ENCODE measurements around the gene TMEM258. TPM values are rescaled to one million over a fixed set of nuclear protein-coding genes. Genes with fewer than 3 reads are reported as not detected.
A peak's percentile ranks its signal among the peaks of the same experiment; 100 is the strongest.

Gene TMEM258
- total and polyA plus RNA-seq, 2 experiments from 2014 or later, result 71.3 to 519 TPM

DNA sequence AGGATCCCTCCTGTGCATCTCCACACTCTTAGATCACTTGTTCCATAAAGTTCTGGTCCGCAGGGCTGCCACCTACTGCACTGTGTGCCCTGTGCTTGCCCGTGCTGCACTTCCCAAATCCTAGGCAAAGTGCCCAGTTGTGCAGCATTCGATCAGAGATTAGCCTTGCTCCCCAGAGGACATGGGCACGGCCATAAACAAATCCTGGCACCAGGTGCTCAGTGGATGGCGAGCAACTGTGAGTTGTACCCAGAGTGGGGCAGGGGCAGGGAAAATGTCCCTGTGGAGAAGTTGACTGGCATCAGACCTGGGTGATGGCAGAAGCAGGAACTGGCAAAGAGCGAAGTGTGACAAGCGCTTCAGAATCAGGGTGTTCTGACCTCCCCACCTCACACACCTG, 40.4 kb upstream of the TMEM258 start:
- Histone ChIP-seq H3K4me3 (no peak overlapping the region), H4K20me1 (replicated peaks; ENCODE audit: insufficient read depth) (peaks cover 50% of the 10 kb centered on the region), H3K4me1 (ENCODE audit: insufficient read depth) (peaks cover 64% of the 10 kb centered on the region), H2AFZ (no peak overlapping the region), H3K79me2 (replicated peaks; ENCODE audit: insufficient read depth) (peaks cover 93% of the 10 kb centered on the region), H3K36me3 (ENCODE audit: insufficient read depth) (peaks cover 4% of the 10 kb centered on the region; the same call in 1 of the 2 replicates), H3K27me3 (ENCODE audit: insufficient read depth) (no peaks in the 10 kb centered on the region), H3K27ac (ENCODE audit: low read depth) (peak overlapping the region; percentile 97), H3K4me2 (peak overlapping the region; percentile 100), H3F3A (replicated peaks; ENCODE audit: low read depth) (peaks cover 44% of the 10 kb centered on the region), H3K9me2 (ENCODE audit: insufficient read depth) (no peaks in the 10 kb centered on the region)
- H3K4me1 Mint-ChIP-seq, result peaks cover 66% of the 10 kb centered on the region
- no peak for TF ChIP-seq EZH2phosphoT487 (IDR thresholded peaks at IDR 0.05; ENCODE audit: unreplicated experiment)
- no peak for TF ChIP-seq JUNB (IDR thresholded peaks at IDR 0.05; ENCODE audit: unreplicated experiment)
- no peak for TF ChIP-seq ZNF114 (CRISPR knock-in tag; IDR thresholded peaks at IDR 0.05)
- no peak for TF ChIP-seq CREB1 (CRISPR knock-in tag; IDR thresholded peaks at IDR 0.05; ENCODE audit: low read depth)
- peak overlapping the region; percentile 53; the same call in 2 of the 3 replicates for H3K4me3 Mint-ChIP-seq
- ATAC-seq, result no peak
- H3K27me3 Mint-ChIP-seq (ENCODE audit: insufficient read depth, low read depth, poor library complexity), result peaks cover 19% of the 10 kb centered on the region
- peaks cover 42% of the 10 kb centered on the region for H3K36me3 Mint-ChIP-seq (ENCODE audit: low read depth)
- peak overlapping the region; percentile 96 for H3K27ac Mint-ChIP-seq
- DNase-seq (ENCODE audit: low spot score), result no peak
- H3K9me3 Mint-ChIP-seq, result no peaks in the 10 kb centered on the region

DNA sequence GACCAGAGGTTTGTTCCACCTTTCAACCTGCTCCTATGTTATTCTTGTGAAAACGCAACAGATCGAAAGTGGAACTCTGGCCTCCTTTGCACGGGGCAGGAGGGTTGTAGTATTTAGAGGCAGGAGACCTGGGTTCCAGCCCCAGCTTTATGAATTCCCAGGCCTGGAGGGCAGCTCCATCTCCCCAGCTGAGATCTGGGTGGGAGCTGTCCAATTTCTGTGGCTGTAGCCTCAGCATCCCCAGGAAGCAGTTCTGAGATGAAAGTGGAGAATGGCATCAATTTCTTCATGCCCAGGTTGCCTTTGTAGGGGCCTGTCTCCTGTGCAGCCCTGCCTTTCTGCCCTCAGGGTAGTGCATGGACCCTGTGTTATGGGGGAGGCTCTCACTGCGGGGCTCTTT, 39.8 kb upstream of the TMEM258 start:
- ATAC-seq, result no peak
- Mint-ChIP-seq H3K27me3 (ENCODE audit: insufficient read depth, low read depth, poor library complexity) (peaks cover 20% of the 10 kb centered on the region), H3K27ac (peak overlapping the region; percentile 84), H3K4me1 (peaks cover 63% of the 10 kb centered on the region), H3K36me3 (ENCODE audit: low read depth) (peaks cover 37% of the 10 kb centered on the region), H3K4me3 (peak overlapping the region; percentile 60), H3K9me3 (0 out of 3 replicates have a peak, but pooled peaks cover under 1% of the 10 kb centered on the region)
- H3K79me2 ChIP-seq (replicated peaks; ENCODE audit: insufficient read depth), result peaks cover 88% of the 10 kb centered on the region
- peaks cover 50% of the 10 kb centered on the region for H4K20me1 ChIP-seq (replicated peaks; ENCODE audit: insufficient read depth)
- peaks cover 44% of the 10 kb centered on the region for H3F3A ChIP-seq (replicated peaks; ENCODE audit: low read depth)
- peaks cover 2% of the 10 kb centered on the region; the same call in 1 of the 2 replicates for H3K36me3 ChIP-seq (ENCODE audit: insufficient read depth)
- peaks cover 65% of the 10 kb centered on the region for H3K4me1 ChIP-seq (ENCODE audit: insufficient read depth)
- TF ChIP-seq EZH2phosphoT487 (IDR thresholded peaks at IDR 0.05; ENCODE audit: unreplicated experiment) (no peak), ZNF331 (CRISPR knock-in tag; IDR thresholded peaks at IDR 0.05; ENCODE audit: low read depth) (no peak)
- TF ChIP-seq, protein P1, sequence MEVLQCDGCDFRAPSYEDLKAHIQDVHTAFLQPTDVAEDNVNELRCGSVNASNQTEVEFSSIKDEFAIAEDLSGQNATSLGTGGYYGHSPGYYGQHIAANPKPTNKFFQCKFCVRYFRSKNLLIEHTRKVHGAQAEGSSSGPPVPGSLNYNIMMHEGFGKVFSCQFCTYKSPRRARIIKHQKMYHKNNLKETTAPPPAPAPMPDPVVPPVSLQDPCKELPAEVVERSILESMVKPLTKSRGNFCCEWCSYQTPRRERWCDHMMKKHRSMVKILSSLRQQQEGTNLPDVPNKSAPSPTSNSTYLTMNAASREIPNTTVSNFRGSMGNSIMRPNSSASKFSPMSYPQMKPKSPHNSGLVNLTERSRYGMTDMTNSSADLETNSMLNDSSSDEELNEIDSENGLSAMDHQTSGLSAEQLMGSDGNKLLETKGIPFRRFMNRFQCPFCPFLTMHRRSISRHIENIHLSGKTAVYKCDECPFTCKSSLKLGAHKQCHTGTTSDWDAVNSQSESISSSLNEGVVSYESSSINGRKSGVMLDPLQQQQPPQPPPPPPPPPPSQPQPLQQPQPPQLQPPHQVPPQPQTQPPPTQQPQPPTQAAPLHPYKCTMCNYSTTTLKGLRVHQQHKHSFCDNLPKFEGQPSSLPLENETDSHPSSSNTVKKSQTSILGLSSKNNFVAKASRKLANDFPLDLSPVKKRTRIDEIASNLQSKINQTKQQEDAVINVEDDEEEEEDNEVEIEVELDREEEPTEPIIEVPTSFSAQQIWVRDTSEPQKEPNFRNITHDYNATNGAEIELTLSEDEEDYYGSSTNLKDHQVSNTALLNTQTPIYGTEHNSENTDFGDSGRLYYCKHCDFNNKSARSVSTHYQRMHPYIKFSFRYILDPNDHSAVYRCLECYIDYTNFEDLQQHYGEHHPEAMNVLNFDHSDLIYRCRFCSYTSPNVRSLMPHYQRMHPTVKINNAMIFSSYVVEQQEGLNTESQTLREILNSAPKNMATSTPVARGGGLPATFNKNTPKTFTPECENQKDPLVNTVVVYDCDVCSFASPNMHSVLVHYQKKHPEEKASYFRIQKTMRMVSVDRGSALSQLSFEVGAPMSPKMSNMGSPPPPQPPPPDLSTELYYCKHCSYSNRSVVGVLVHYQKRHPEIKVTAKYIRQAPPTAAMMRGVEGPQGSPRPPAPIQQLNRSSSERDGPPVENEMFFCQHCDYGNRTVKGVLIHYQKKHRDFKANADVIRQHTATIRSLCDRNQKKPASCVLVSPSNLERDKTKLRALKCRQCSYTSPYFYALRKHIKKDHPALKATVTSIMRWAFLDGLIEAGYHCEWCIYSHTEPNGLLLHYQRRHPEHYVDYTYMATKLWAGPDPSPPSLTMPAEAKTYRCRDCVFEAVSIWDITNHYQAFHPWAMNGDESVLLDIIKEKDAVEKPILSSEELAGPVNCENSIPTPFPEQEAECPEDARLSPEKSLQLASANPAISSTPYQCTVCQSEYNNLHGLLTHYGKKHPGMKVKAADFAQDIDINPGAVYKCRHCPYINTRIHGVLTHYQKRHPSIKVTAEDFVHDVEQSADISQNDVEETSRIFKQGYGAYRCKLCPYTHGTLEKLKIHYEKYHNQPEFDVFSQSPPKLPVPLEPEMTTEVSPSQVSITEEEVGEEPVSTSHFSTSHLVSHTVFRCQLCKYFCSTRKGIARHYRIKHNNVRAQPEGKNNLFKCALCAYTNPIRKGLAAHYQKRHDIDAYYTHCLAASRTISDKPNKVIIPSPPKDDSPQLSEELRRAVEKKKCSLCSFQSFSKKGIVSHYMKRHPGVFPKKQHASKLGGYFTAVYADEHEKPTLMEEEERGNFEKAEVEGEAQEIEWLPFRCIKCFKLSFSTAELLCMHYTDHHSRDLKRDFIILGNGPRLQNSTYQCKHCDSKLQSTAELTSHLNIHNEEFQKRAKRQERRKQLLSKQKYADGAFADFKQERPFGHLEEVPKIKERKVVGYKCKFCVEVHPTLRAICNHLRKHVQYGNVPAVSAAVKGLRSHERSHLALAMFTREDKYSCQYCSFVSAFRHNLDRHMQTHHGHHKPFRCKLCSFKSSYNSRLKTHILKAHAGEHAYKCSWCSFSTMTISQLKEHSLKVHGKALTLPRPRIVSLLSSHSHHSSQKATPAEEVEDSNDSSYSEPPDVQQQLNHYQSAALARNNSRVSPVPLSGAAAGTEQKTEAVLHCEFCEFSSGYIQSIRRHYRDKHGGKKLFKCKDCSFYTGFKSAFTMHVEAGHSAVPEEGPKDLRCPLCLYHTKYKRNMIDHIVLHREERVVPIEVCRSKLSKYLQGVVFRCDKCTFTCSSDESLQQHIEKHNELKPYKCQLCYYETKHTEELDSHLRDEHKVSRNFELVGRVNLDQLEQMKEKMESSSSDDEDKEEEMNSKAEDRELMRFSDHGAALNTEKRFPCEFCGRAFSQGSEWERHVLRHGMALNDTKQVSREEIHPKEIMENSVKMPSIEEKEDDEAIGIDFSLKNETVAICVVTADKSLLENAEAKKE (CRISPR knock-in tag; IDR thresholded peaks at IDR 0.05), result no peak
- TF ChIP-seq, protein P2, sequence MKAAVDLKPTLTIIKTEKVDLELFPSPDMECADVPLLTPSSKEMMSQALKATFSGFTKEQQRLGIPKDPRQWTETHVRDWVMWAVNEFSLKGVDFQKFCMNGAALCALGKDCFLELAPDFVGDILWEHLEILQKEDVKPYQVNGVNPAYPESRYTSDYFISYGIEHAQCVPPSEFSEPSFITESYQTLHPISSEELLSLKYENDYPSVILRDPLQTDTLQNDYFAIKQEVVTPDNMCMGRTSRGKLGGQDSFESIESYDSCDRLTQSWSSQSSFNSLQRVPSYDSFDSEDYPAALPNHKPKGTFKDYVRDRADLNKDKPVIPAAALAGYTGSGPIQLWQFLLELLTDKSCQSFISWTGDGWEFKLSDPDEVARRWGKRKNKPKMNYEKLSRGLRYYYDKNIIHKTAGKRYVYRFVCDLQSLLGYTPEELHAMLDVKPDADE (IDR thresholded peaks at IDR 0.05), result no peak
- TF ChIP-seq, protein P3, sequence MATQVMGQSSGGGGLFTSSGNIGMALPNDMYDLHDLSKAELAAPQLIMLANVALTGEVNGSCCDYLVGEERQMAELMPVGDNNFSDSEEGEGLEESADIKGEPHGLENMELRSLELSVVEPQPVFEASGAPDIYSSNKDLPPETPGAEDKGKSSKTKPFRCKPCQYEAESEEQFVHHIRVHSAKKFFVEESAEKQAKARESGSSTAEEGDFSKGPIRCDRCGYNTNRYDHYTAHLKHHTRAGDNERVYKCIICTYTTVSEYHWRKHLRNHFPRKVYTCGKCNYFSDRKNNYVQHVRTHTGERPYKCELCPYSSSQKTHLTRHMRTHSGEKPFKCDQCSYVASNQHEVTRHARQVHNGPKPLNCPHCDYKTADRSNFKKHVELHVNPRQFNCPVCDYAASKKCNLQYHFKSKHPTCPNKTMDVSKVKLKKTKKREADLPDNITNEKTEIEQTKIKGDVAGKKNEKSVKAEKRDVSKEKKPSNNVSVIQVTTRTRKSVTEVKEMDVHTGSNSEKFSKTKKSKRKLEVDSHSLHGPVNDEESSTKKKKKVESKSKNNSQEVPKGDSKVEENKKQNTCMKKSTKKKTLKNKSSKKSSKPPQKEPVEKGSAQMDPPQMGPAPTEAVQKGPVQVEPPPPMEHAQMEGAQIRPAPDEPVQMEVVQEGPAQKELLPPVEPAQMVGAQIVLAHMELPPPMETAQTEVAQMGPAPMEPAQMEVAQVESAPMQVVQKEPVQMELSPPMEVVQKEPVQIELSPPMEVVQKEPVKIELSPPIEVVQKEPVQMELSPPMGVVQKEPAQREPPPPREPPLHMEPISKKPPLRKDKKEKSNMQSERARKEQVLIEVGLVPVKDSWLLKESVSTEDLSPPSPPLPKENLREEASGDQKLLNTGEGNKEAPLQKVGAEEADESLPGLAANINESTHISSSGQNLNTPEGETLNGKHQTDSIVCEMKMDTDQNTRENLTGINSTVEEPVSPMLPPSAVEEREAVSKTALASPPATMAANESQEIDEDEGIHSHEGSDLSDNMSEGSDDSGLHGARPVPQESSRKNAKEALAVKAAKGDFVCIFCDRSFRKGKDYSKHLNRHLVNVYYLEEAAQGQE (IDR thresholded peaks at IDR 0.05; ENCODE audit: unreplicated experiment), result peak; percentile 22
- H2AFZ ChIP-seq, result no peak overlapping the region
- no peak overlapping the region for H3K4me3 ChIP-seq
- no peaks in the 10 kb centered on the region for H3K27me3 ChIP-seq (ENCODE audit: insufficient read depth)
- H3K4me2 ChIP-seq, result peak overlapping the region; percentile 100
- no peaks in the 10 kb centered on the region for H3K9me2 ChIP-seq (ENCODE audit: insufficient read depth)
- H3K27ac ChIP-seq (ENCODE audit: low read depth), result peak overlapping the region; percentile 97
- no peak for DNase-seq (ENCODE audit: low spot score)

Measured in GM23338 (cell line).